K562 (cell line): ENCODE data around the gene RBKS. TPM values are rescaled to one million over a fixed set of nuclear protein-coding genes. Genes with fewer than 3 reads are reported as not detected.

Experiments used
- ATAC-seq: fragments of 200-7000 bp; cut with Tn5 transposase; 3 replicates; pipeline ENCODE4 v1.9.1; 2020; ENCODE audit warnings: moderate library complexity
- BruUV-seq: library from RNA; stranded (reverse); fragments of 400-500 nt; replicated peaks from 2 replicates; lab custom pipeline; 2021; lab: Mats Ljungman, UMichigan
- CTCF ChIA-PET: fragments of 300-600 bp; formaldehyde crosslinking; extraction: SDS; loops from one replicate; lab custom pipeline; 2021; ENCODE audit warnings: low intra/inter-chr PET ratio; lab: Yijun Ruan, JAX
- POLR2A ChIA-PET: fragments of 300-600, 350-650 bp; sonication (Branson Sonifier 250); formaldehyde crosslinking; extraction: SDS; loops from one replicate; lab custom pipeline; 2021; ENCODE audit warnings: antibody characterized with exemption, inconsistent platforms; lab: Yijun Ruan, JAX
- DNase-seq, 4 experiments: peaks; one replicate each; pipeline versions ENCODE4 v3.0.0 to v3.0.0-alpha.2; 2011 to 2018; ENCODE audit warnings: low spot score in 3 of 4, mixed read lengths in 3 of 4; ENCODE audit errors: extremely low read depth in 1 of 4
- FAIRE-seq: peaks from 2 replicates; lab custom pipeline; 2011; peaks lifted over from hg19 to GRCh38; lab: Jason Lieb, UNC
- H2AFZ ChIP-seq: 2 replicates; pipeline ENCODE4 v1.6.0; 2011; ENCODE audit warnings: low read depth, low read length, control low read depth, inconsistent platforms
- H3K27ac ChIP-seq: fragments of 200-600 bp; 3 replicates; pipeline ENCODE4 v1.8.0; 2011; ENCODE audit warnings: low read depth, mild to moderate bottlenecking, control low read depth, inconsistent platforms, low read length, moderate library complexity, mixed read lengths; ENCODE audit errors: extremely low read depth
- H3K27me3 ChIP-seq, 2 experiments: fragments of 300-600 bp in 1 of 2; 2 replicates in 1 of 2; 3 replicates in 1 of 2; pipeline versions ENCODE4 v1.6.0 to v1.8.0; 2011; ENCODE audit warnings: inconsistent platforms in 2 of 2, low read length in 2 of 2, mild to moderate bottlenecking in 1 of 2, mixed read lengths in 1 of 2, moderate library complexity in 1 of 2; ENCODE audit not compliant: control insufficient read depth in 2 of 2, insufficient read depth in 2 of 2
- H3K36me3 ChIP-seq: fragments of 300-600 bp; 3 replicates; pipeline ENCODE4 v1.8.0; 2011; ENCODE audit warnings: mild to moderate bottlenecking, low read length, inconsistent platforms; ENCODE audit not compliant: control insufficient read depth, insufficient read depth
- H3K4me1 ChIP-seq, 2 experiments: fragments of 200-600 bp in 1 of 2; replicated peaks in 1 of 2; 2 replicates in 1 of 2; 3 replicates in 1 of 2; pipeline versions ENCODE4 v1.5.1 to v1.8.0; 2011; ENCODE audit warnings: inconsistent platforms in 2 of 2, low read length in 2 of 2, mild to moderate bottlenecking in 1 of 2, mixed read lengths in 1 of 2, moderate library complexity in 1 of 2; ENCODE audit not compliant: control insufficient read depth in 2 of 2, insufficient read depth in 2 of 2
- H3K4me2 ChIP-seq: 2 replicates; pipeline ENCODE4 v1.6.1; 2011; ENCODE audit warnings: low read length, control low read depth, inconsistent platforms, mixed read lengths; ENCODE audit not compliant: insufficient read depth
- H3K4me3 ChIP-seq: fragments of 200-600 bp; sonication (generic), shearing (Covaris generic); 2 replicates; pipeline ENCODE4 v1.5.1; 2016; ENCODE audit warnings: control low read depth, inconsistent platforms
- H3K79me2 ChIP-seq: fragments of 200-600 bp; 3 replicates; pipeline ENCODE4 v1.8.0; 2011; ENCODE audit warnings: low read length, inconsistent platforms; ENCODE audit not compliant: control insufficient read depth, insufficient read depth
- H3K9ac ChIP-seq, 2 experiments: 2 replicates each; pipeline versions ENCODE4 v1.6.0 to v1.6.1; 2011; ENCODE audit warnings: low read depth in 2 of 2, low read length in 2 of 2, control low read depth in 1 of 2, inconsistent platforms in 1 of 2, mild to moderate bottlenecking in 1 of 2, mixed read lengths in 1 of 2; ENCODE audit not compliant: insufficient read depth in 1 of 2
- H3K9me1 ChIP-seq: one replicate; pipeline ENCODE4 v1.6.0; 2011; ENCODE audit warnings: inconsistent platforms, mild to moderate bottlenecking, low read length, moderate library complexity; ENCODE audit not compliant: control insufficient read depth, insufficient read depth
- H3K9me3 ChIP-seq: replicated peaks from 2 replicates; pipeline ENCODE4 v1.5.1; 2011; ENCODE audit warnings: low read depth, low read length, inconsistent platforms; ENCODE audit not compliant: control insufficient read depth, insufficient read depth
- H4K20me1 ChIP-seq: replicated peaks from 2 replicates; pipeline ENCODE4 v1.6.1; 2011; ENCODE audit warnings: low read length, inconsistent platforms, mixed read lengths; ENCODE audit not compliant: control insufficient read depth, insufficient read depth
- CEBPG ChIP-seq, 3 experiments: fragments of 200-800 bp in 1 of 3; sonication (Bioruptor generic) in 1 of 3; sonication (generic) in 1 of 3; formaldehyde crosslinking in 1 of 3; IDR thresholded peaks in 2 of 3; conservative IDR thresholded peaks in 1 of 3; 2 replicates each; pipeline versions ENCODE4 v1.6.1 to v1.8.0; 2016 to 2022; ENCODE audit warnings: missing compliant biosample characterization in 2 of 3, missing genetic modification characterization in 2 of 3, mild to moderate bottlenecking in 1 of 3, missing genetic modification reagents in 1 of 3
- HDAC6 ChIP-seq: IDR thresholded peaks from 2 replicates; pipeline ENCODE4 v1.6.1; 2012; ENCODE audit warnings: low read depth, mild to moderate bottlenecking, control low read depth, inconsistent platforms, low read length, moderate library complexity
- MTF1 ChIP-seq: fragments of 250-450 bp; sonication (Bioruptor Pico); IDR thresholded peaks from 2 replicates; pipeline ENCODE4 v1.9.0; 2021; ENCODE audit warnings: moderate library complexity, mild to moderate bottlenecking, inconsistent platforms, borderline replicate concordance
- SMARCA4 ChIP-seq: fragments of 450-650 bp; IDR thresholded peaks from 2 replicates; pipeline ENCODE4 v1.6.1; 2016
- TAF9B ChIP-seq: fragments of 450-650 bp; IDR thresholded peaks from 2 replicates; pipeline ENCODE4 v1.6.1; 2018; ENCODE audit warnings: mild to moderate bottlenecking; ENCODE audit not compliant: partially characterized antibody
- ZNF212 ChIP-seq: fragments of 450-650 bp; formaldehyde crosslinking; IDR thresholded peaks from 2 replicates; pipeline ENCODE4 v1.4.0; 2020; ENCODE audit warnings: mild to moderate bottlenecking
- ZNF766 ChIP-seq: fragments of 200-800 bp; sonication (Bioruptor generic); conservative IDR thresholded peaks from 2 replicates; pipeline ENCODE4 v1.6.1; 2016; ENCODE audit warnings: missing genetic modification characterization, missing compliant biosample characterization
- WGBS: fragments of 100-300 bp; shearing (Covaris generic); methylation state at CpG from one replicate; pipeline ENCODE4 v1.1.6; 2016; ENCODE audit warnings: low coverage, mixed read lengths; ENCODE audit not compliant: insufficient coverage; ENCODE audit errors: missing lambda C conversion rate; 5-methylcytosine and 5-hydroxymethylcytosine counted together
- in situ Hi-C: fragments of 300-500 bp; cut with MboI; formaldehyde crosslinking; loops from 4 replicates; pipeline ENCODE4 v1.15.0; 2018; ENCODE audit warnings: inconsistent platforms, mixed read lengths
- intact Hi-C: fragments of 100-400 bp; cut with micrococcal nuclease; formaldehyde crosslinking; loops from 2 replicates; pipeline ENCODE4 v1.14.2; 2022
- polyA plus RNA-seq, 8 experiments: library from polyadenylated mRNA; depleted of rRNA in 4 of 8; stranded (reverse) in 5 of 8; unstranded in 3 of 8; fragments of >200 nt; fragmentation: Nextera tagmentation in 2 of 8; fragmentation: Illumina TruSeq in 1 of 8; extraction: Ambion mirVana in 2 of 8; extraction: Trizol in 1 of 8; gene quantifications; 2 replicates each; pipeline versions ENCODE4 v1.2.1 to v1.2.3, GENCODE V29; 2011 to 2014; ENCODE audit warnings: inconsistent platforms in 1 of 8, missing spikeins in 1 of 8
- total RNA-seq, 7 experiments: library from RNA; depleted of rRNA in 6 of 7; stranded (reverse); fragments of >200 nt in 6 of 7; fragmentation: Illumina TruSeq in 2 of 7; extraction: Trizol in 2 of 7; gene quantifications; 2 replicates each; pipeline versions ENCODE4 v1.2.1 to v1.2.3, GENCODE V29; 2011 to 2021; ENCODE audit warnings: low replicate concordance in 1 of 7

The RBKS gene
- total and polyA plus RNA-seq, 9 of the 15 experiments (the other 6 are each of a cell fraction or from before 2014, with no cell fraction given), result 0.06 to 0.39 (median 0.19) TPM

DNA sequence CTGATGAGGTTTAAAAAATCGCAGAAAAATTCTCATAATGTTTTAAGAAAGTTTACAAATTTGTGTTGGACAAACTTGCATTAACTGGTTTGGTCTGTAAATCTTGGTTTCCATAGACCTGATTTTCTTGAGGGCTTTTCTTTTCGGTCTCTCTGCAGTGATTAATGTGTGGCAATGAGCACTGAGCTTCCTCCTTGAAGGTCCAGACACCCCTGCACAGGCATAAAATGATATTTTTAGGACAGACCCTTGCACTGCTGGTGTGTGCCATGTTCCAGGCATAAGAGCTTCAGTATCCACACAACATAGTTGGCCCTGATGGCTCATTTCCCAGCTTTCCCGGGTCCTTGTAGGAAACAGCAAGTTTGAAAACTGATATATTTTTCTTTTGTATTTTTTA lies 85.0 kb downstream of the RBKS start:
- CTCF ChIA-PET, result no interaction called here
- H3K4me1 ChIP-seq, result no peaks in the 10 kb centered on the region
- peaks cover 9 to 27% of the 10 kb centered on the region in 2 experiments for H3K27me3 ChIP-seq
- H3K79me2 ChIP-seq, result no peaks in the 10 kb centered on the region
- H3K9ac ChIP-seq, result no peak overlapping the region
- DNase-seq (no peak), FAIRE-seq (no peak), ATAC-seq (no peak)
- intact Hi-C loops, result loop anchor here (5.0 kb wide), 1 partner anchor 647 kb away; no protein-coding TSS in a partner anchor
- H3K9me3 ChIP-seq, result no peaks in the 10 kb centered on the region
- POLR2A ChIA-PET, result interaction anchor here (0.6 to 1.1 kb wide), 2 partner anchors 8 to 531 kb away, joined by 3 to 4 read pairs; no protein-coding TSS in a partner anchor
- WGBS, result 0% methylated on average over 3 of the region's 3 CpGs
- no peak overlapping the region for H3K4me2 ChIP-seq
- H3K9me1 ChIP-seq, result no peaks in the 10 kb centered on the region
- H4K20me1 ChIP-seq, result no peaks in the 10 kb centered on the region
- H2AFZ ChIP-seq, result no peak overlapping the region
- no TSS peak for BruUV-seq
- H3K27ac ChIP-seq, result no peak overlapping the region
- in situ Hi-C loops, result no loop called here
- no peak for TF ChIP-seq ZNF212 (CRISPR knock-in tag)
- no peak for TF ChIP-seq HDAC6
- TF ChIP-seq TAF9B, result no peak
- no peak for TF ChIP-seq MTF1 (CRISPR knock-in tag)
- no peak overlapping the region for H3K4me3 ChIP-seq
- no peaks in the 10 kb centered on the region for H3K36me3 ChIP-seq

DNA sequence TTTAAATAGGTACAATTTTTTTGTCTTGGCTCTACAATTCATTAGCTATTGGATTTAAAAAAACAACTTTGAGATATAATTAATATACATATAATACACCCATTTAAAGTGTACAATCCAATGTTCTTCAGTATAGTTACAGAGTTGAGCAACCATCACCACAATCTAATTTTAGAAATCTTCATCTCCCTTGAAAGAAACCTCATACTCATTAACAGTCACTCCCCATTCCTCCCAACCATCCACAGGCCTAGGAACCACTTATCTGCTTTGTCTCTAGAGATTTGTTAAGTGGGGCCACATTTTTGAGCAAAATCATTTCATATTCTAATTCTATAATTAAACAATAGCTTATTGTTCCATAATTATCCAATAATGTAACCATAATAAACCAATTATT lies 86.0 kb downstream of the RBKS start:
- Histone ChIP-seq H3K79me2 (no peaks in the 10 kb centered on the region), H3K9ac (no peak overlapping the region), H3K27me3 (peaks cover 11 to 30% of the 10 kb centered on the region in 2 experiments), H3K36me3 (no peaks in the 10 kb centered on the region), H3K9me1 (no peaks in the 10 kb centered on the region), H3K4me2 (no peak overlapping the region), H4K20me1 (no peaks in the 10 kb centered on the region; the same call in 1 of the 2 replicates), H3K4me1 (no peaks in the 10 kb centered on the region), H2AFZ (no peak overlapping the region), H3K9me3 (no peaks in the 10 kb centered on the region), H3K4me3 (no peak overlapping the region), H3K27ac (no peak overlapping the region)
- intact Hi-C loops, result no loop called here
- CTCF ChIA-PET, result no interaction called here
- ATAC-seq (no peak), DNase-seq (no peak), FAIRE-seq (no peak)
- POLR2A ChIA-PET, result interaction anchor here (1.2 kb wide), 1 partner anchor 515 kb away, joined by 3 read pairs; no protein-coding TSS in a partner anchor
- TF ChIP-seq CEBPG (CRISPR knock-in tag; IDR thresholded peaks at IDR 0.05), result no peak
- TF ChIP-seq CEBPG (tag; conservative IDR thresholded peaks at IDR 0.05 in 1 of 2, IDR thresholded peaks at IDR 0.05 in 1 of 2), result peak in 1 of 2 experiments; percentile 37; a peak in 1 of 4 replicates
- TF ChIP-seq SMARCA4, result no peak
- peak; percentile 97 for TF ChIP-seq ZNF766 (CRISPR knock-in tag)
- no TSS peak for BruUV-seq
- in situ Hi-C loops, result no loop called here
